Upper lobe of left lung (tissue), 6 donors: ENCODE data around the gene EML5. TPM values are rescaled to one million over a fixed set of nuclear protein-coding genes. Genes with fewer than 3 reads are reported as not detected.
"Not testable (repeated sequence)": the region's sequence is repeated elsewhere in the genome, so short reads cannot be mapped to it uniquely, and the experiment has no call there.

ENCODE experiments used
- ATAC-seq, 2 donors: fragments of 200-7000 bp; cut with Tn5 transposase; one replicate each; pipeline ENCODE4 v1.9.1; 2022; ENCODE audit warnings: mild to moderate bottlenecking in 2 of 2, moderate library complexity in 2 of 2; ENCODE audit not compliant: low FRiP score in 2 of 2
- DNase-seq, 2 donors: peaks; one replicate each; pipeline ENCODE4 v3.0.0-alpha.2; 2019 to 2020
- H3K27ac ChIP-seq, 4 donors: fragments of 200-600 bp; sonication (generic); one replicate each; pipeline ENCODE4 v1.5.1; 2016 to 2019
- H3K27me3 ChIP-seq, 4 donors: fragments of 200-600 bp; sonication (generic); one replicate each; pipeline ENCODE4 v1.5.1; 2017 to 2019
- H3K36me3 ChIP-seq, 4 donors: fragments of 200-600 bp; sonication (generic); one replicate each; pipeline ENCODE4 v1.5.1; 2016 to 2019
- H3K4me1 ChIP-seq, 4 donors: fragments of 200-600 bp; sonication (generic); one replicate each; pipeline ENCODE4 v1.5.1; 2018 to 2019
- H3K4me3 ChIP-seq, 4 donors: fragments of 200-600 bp; sonication (generic); one replicate each; pipeline ENCODE4 v1.5.1; 2017 to 2019; ENCODE audit warnings: mild to moderate bottlenecking in 2 of 4, moderate library complexity in 1 of 4
- H3K9me3 ChIP-seq, 4 donors: fragments of 200-600 bp; sonication (generic); one replicate each; pipeline ENCODE4 v1.5.1; 2018 to 2019
- EP300 ChIP-seq, 4 donors: sonication (generic); formaldehyde crosslinking; IDR thresholded peaks; one replicate each; pipeline ENCODE4 v1.5.1; 2017; ENCODE audit warnings: antibody characterized with exemption in 4 of 4, control low read depth in 2 of 4
- POLR2A ChIP-seq, 4 donors: fragments of 450-650 bp; IDR thresholded peaks; one replicate each; pipeline ENCODE4 v1.5.1; 2016 to 2017; ENCODE audit warnings: antibody characterized with exemption in 4 of 4, mild to moderate bottlenecking in 2 of 4
- POLR2AphosphoS5 ChIP-seq, 2 donors: sonication (generic); formaldehyde crosslinking; IDR thresholded peaks; one replicate each; pipeline ENCODE4 v1.5.1; 2017; ENCODE audit warnings: antibody characterized with exemption in 2 of 2
- WGBS, 2 donors: methylation state at CpG; one replicate each; pipeline ENCODE4 v1.1.5; 2017 to 2018; 5-methylcytosine and 5-hydroxymethylcytosine counted together
- total RNA-seq, 6 donors: library from RNA; depleted of rRNA in 4 of 6; stranded (reverse); fragments of >200 nt in 4 of 6; gene quantifications; one replicate each; pipeline versions ENCODE4 v1.1.0 to v1.2.1, GENCODE V29; 2016 to 2021
- TF ChIP-seq, protein P1 (sequence below), 6 experiments: fragments of 450-650 bp in 4 of 6; fragments of 200-600 bp in 2 of 6; sonication (generic) in 2 of 6; IDR thresholded peaks; one replicate each; pipeline ENCODE4 v1.5.1; 2016 to 2019; ENCODE audit warnings: antibody characterized with exemption in 6 of 6
- donor health status: DM: no; HTN: no; CAD: no; lungs with moderate emphysema.
- donor health status: DM: no; HTN: yes; CAD: no; lungs with severe emphysema.

EML5 gene
- total RNA-seq, 6 donors from 2014 or later = 0.98 to 10.5 (median 3.3) TPM

DNA sequence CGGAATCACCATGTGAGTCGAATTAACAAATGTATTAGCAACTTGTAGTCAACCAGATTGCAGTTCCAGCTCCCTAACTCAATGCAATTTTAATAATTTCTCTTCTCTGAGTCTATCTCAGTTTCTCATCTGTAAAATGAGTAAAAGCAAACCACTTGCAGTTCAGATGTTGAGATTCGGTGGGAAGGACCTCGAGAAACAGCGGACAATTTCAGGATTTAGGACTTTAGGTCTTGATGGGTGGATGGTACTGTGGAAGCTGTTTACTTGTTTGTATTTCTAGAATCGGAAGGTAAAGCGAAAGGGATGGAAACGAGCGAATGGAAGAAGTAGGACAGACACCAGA is 31.2 kb upstream of the EML5 start:
- peak overlapping the region; percentile 25 to 83 (median 72) for H3K4me3 ChIP-seq
- peak overlapping the region; percentile 77 to 85 (median 84) for H3K27ac ChIP-seq
- TF ChIP-seq POLR2A (IDR thresholded peaks at IDR 0.05) = no peak
- no peak for TF ChIP-seq POLR2AphosphoS5 (IDR thresholded peaks at IDR 0.05)
- TF ChIP-seq, protein P1, sequence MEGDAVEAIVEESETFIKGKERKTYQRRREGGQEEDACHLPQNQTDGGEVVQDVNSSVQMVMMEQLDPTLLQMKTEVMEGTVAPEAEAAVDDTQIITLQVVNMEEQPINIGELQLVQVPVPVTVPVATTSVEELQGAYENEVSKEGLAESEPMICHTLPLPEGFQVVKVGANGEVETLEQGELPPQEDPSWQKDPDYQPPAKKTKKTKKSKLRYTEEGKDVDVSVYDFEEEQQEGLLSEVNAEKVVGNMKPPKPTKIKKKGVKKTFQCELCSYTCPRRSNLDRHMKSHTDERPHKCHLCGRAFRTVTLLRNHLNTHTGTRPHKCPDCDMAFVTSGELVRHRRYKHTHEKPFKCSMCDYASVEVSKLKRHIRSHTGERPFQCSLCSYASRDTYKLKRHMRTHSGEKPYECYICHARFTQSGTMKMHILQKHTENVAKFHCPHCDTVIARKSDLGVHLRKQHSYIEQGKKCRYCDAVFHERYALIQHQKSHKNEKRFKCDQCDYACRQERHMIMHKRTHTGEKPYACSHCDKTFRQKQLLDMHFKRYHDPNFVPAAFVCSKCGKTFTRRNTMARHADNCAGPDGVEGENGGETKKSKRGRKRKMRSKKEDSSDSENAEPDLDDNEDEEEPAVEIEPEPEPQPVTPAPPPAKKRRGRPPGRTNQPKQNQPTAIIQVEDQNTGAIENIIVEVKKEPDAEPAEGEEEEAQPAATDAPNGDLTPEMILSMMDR (IDR thresholded peaks at IDR 0.05) = no peak
- no peak for TF ChIP-seq EP300 (IDR thresholded peaks at IDR 0.05)
- H3K9me3 ChIP-seq = no peaks in the 10 kb centered on the region
- ATAC-seq = no peak
- WGBS, 2 donors = 7 to 10% methylated on average over 9 of the region's 9 CpGs
- no peak for DNase-seq
- H3K36me3 ChIP-seq = no peaks in the 10 kb centered on the region
- no peaks in the 10 kb centered on the region for H3K27me3 ChIP-seq
- H3K4me1 ChIP-seq = peaks cover 4 to 17% (median 6%) of the 10 kb centered on the region in 4 donors

DNA sequence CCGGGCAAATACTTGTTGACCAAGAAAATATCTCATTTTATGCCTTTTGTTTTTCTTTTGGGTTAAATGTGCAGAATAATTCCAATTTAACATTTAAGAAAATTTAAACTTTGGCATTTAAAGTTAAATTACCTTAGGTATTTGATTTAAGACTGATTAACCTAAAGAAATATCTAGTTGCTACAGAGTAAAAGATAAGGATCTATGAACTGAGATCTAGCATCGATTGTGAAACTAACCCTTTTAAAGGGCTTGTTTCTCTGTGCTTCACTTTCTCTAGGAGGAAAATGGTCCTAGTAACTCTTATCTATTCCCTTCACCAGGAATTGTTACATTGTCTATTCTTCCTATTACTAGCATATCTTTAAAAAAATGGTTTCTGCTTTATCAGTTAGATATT is 29.1 kb upstream of the EML5 start:
- no peaks in the 10 kb centered on the region for H3K27me3 ChIP-seq
- H3K4me1 ChIP-seq = peaks cover 4 to 17% (median 6%) of the 10 kb centered on the region in 4 donors
- H3K4me3 ChIP-seq = no peak overlapping the region
- no peak overlapping the region for H3K27ac ChIP-seq
- no peaks in the 10 kb centered on the region for H3K36me3 ChIP-seq
- WGBS, 2 donors = 56 to 61% methylated on average over 2 of the region's 2 CpGs
- DNase-seq (no peak), ATAC-seq (no peak)
- TF ChIP-seq EP300 (IDR thresholded peaks at IDR 0.05) (no peak), POLR2A (IDR thresholded peaks at IDR 0.05) (no peak), POLR2AphosphoS5 (IDR thresholded peaks at IDR 0.05) (no peak)
- TF ChIP-seq, protein P1 (IDR thresholded peaks at IDR 0.05) = no peak
- no peaks in the 10 kb centered on the region for H3K9me3 ChIP-seq

DNA sequence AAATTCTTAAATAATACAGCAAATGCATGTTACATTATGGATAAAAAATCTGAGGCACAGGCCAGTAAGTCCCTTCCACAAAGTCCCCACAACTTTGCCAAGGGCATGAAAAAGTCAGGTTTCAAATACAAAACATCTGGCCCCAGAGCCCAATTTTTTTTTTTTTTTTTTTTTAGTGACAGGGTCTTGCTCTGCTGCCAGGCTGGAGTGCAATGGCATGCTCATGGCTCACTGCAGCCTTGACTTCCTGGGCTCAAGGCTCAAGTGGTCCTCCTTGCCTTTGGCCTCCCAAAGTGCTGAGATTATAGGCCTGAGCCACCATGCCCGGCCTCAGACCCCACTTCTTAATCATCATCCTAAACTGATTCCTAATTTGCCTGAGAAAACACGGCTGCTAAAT is 28.6 kb upstream of the EML5 start:
- Histone ChIP-seq H3K36me3 (no peaks in the 10 kb centered on the region), H3K9me3 (no peaks in the 10 kb centered on the region), H3K27me3 (no peaks in the 10 kb centered on the region), H3K27ac (no peak overlapping the region), H3K4me1 (peaks cover 4 to 17% (median 6%) of the 10 kb centered on the region in 4 donors), H3K4me3 (no peak overlapping the region)
- TF ChIP-seq POLR2AphosphoS5 (IDR thresholded peaks at IDR 0.05) = no peak
- TF ChIP-seq, protein P1 (IDR thresholded peaks at IDR 0.05) = no peak
- no peak for TF ChIP-seq POLR2A (IDR thresholded peaks at IDR 0.05)
- no peak for TF ChIP-seq EP300 (IDR thresholded peaks at IDR 0.05)
- ATAC-seq (no peak), DNase-seq (no peak)
- WGBS, 2 donors = 78 to 89% methylated on average over 2 of the region's 2 CpGs

DNA sequence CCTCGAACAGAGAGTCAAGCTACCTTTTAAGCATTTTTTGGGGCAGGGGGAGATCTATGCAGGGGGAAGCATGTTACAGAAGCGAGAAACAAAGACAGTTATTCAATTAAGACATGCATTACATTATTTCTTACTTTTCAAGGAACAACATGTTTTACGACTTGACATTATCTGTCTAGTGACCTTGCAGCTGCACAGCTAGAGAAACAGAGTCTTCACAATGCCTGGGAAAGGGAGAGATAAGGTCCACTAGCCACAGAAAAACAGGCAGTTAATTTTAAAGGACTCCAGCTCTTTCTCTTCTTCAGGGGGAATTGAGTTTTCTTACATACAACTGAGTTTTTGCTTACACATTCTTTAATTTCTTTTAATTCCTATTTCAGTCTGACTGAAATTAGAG is 26.9 kb upstream of the EML5 start:
- H3K4me3 ChIP-seq, H3K9me3 ChIP-seq, ATAC-seq, H3K4me1 ChIP-seq, DNase-seq, H3K27ac ChIP-seq, H3K36me3 ChIP-seq, H3K27me3 ChIP-seq: not testable (repeated sequence)
- 65 to 66% methylated on average over 3 of the region's 3 CpGs for WGBS, 2 donors

DNA sequence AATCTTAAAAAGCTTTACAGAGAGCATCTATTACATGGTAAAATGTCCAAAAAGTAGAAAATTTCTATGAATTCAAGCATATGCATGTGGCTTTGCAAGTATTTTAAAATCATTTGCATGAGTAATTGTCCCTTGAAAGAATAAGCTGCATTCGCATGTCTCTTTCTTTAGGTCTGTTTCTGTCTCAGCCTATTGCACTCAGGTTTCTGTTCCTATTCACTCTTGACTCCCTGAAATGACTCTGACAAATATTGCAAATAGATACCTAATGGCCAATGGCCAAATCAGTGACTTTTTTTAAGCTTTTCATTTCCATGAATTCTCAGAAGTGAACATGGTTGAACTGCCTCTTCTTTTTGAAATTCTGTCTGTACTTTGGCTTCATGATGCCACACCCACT is 25.3 kb upstream of the EML5 start:
- H3K27ac ChIP-seq = no peak overlapping the region
- DNase-seq (no peak), ATAC-seq (no peak)
- H3K36me3 ChIP-seq = no peaks in the 10 kb centered on the region
- H3K4me3 ChIP-seq = no peak overlapping the region
- no peaks in the 10 kb centered on the region for H3K4me1 ChIP-seq
- no peaks in the 10 kb centered on the region for H3K27me3 ChIP-seq
- TF ChIP-seq POLR2AphosphoS5 (IDR thresholded peaks at IDR 0.05) (no peak), EP300 (IDR thresholded peaks at IDR 0.05) (no peak), POLR2A (IDR thresholded peaks at IDR 0.05) (no peak)
- TF ChIP-seq, protein P1 (IDR thresholded peaks at IDR 0.05) = no peak
- WGBS, 2 donors = 85 to 92% methylated on average over 1 of the region's 1 CpG
- no peaks in the 10 kb centered on the region for H3K9me3 ChIP-seq
